T-helper 22 cell (primary cell): ENCODE data around the gene TNPO3.
"Not testable (repeated sequence)": the region's sequence is repeated elsewhere in the genome, so short reads cannot be mapped to it uniquely, and the experiment has no call there.

ENCODE experiments used
- DNase-seq: peaks from one replicate; pipeline ENCODE4 v3.0.0-alpha.2; 2020; ENCODE audit warnings: low read depth

The TNPO3 gene

DNA sequence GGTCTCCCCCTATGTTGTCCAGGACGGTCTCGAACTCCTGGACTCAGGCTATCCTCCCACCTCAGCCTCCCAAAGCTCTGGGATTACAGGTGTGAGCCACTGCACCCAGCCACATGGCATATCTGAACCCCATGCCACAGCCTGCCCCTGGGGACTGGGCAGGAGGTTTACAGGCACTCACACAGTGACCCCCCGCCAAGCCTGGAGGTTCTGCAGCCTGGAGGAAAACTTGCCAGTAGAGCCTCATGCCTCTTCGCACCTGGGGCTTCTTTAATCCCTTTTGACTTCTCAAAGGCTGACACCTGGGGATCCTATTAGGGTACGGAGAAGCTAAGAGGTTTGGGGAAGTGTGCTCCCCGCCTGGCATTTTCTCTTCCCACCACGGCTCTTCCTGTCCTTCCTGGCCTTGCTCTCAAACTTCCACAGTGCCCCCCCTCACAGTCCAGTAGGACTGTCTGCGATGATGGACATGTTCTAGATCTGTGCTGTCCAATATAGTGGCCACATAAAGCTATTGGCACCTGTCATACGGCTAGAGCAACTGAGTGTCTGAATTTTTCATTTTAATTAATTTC is 133.0 kb downstream of the TNPO3 start:
- no peak for DNase-seq

DNA sequence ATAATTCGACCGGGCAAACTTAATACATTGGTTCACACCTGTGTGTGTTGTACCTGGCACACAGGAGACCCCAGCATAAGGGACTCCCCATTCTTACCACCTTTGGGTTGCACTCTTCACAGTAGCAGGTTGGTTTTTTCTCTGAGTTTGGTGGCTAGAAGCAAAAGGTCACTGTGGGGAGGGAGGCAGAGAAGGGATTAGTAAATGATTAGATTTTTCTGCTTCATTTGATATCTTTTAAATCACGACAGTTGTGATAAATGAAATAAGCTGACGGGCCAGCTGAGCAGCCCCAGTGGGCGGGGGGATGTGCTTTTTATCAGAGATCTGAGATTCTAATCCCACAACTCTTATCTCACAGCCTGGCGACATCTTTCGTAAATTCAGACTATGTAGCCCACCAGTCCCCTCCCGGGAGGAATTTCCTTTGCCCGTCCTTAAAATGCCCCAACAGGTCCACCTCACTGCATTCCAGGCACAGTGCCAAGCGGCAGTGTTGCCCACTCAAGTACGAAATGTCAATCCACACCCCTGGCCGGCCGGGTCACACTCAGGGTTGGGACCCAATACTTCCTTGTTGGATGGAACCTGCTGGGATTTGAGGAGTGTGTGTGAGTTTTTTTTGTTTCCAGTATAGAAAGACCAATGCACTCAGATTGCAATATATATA is 133.9 kb downstream of the TNPO3 start:
- no peak for DNase-seq

DNA sequence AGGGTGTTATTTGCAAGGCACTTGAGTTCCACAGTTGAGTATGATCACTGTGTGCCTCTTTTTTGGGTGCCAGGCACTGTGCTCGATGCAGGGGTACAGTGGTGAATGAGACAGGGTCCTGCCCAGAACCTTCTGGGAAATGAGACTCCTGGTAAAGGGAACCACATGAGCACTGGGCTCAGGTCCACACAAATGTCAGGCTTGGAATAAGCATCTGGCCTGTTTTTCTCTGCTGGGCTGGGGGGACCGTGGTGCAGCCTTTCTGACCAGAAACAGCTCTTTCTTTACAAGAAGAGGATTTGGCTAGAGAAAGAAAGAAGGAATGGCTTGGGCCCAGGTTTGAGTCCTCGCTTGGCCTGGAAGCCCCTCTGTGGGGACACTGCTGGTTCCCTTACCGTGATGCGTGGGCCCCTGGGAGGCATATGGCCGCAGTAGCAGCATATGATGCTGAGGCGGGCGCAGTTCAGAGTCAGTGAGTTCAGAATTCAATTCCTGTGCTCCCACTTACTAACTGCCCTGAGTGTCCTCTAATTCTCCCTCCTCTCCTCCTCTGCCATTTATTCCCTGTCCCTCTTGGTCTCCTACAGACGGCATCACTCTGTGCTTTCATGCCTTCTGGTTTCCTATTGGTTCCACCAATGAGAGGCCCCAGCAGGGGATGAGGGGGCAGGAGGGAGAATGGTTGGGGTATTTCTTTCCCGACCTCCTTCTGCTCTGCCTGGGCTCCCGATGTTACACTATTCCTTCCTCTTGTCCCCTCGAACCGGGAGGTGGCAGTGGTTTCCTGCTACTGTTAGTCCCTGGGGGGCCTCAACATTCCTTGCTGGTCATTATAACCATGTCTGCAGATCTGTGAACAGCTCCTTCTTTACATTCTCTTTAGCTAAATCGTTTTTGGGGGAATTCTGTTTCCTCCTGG is 134.8 kb downstream of the TNPO3 start:
- no peak for DNase-seq

DNA sequence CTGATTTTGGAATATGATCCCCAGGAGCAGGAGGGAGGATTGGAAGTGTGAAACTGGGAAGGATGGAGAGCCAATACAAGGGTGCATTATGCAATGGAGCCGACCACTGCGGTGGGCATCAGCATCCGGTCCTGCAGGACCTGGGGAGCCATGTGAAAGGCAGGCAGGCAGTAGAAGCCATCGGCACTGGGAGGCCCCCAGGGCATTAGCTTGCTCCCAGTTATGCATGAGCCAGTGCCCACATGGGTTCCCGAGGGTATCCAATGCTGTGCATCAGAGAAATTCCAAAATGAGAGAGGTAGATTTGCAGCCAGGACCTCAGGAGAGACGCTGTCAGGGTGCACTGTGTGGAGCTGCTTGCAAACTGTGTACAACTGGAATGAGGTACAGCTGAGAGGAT is 135.7 kb downstream of the TNPO3 start:
- DNase-seq, result no peak

DNA sequence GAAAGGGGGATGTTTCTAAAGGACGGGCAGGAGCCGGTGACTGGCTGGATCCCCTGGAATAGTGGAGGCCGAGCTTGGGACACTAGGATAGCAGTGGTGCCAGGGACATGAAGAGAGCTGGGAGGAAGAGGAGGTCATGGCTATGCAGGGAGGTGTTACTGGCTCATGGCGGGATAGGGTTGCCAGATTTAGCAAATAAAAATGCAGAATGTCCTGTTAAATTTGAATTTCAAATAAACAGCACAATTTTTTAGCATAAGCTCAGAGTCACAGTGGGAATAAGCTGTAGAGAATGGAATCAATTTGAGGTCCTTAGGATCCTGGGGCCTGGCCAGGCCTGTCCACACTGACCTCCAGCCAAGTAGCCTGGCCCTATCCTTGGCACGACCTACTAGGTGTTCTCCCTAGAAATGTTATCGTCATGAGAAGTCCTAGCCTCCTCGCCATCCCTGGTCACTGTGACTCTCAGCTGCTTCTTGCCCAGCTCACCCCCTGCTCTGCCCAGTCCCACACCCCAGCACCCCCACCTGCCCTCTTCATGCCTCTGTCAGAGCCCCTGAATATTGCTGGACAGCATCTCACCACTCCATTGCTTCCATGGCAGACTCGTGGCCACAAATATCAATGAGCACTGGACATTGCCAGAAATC is 136.8 kb downstream of the TNPO3 start:
- no peak for DNase-seq

DNA sequence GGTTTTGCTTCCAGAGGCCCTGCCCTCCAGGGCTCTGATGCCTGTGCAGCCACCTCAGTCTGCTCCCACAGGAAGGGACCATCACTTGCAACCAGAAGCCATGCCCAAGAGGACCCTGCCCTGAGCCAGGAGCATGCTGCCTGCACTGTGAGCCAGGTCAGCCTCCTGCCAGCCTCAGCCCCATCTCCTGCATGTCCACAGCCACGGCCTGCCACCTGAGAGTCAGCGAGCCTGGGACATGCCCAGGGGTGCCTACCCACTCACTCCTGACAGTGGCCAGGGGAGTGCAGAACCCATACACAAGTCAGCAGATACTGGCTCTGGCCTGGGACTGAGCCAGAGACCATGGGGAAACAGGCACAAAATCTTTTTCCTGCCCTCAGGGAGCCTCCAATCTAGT is 137.8 kb downstream of the TNPO3 start:
- DNase-seq, result no peak

DNA sequence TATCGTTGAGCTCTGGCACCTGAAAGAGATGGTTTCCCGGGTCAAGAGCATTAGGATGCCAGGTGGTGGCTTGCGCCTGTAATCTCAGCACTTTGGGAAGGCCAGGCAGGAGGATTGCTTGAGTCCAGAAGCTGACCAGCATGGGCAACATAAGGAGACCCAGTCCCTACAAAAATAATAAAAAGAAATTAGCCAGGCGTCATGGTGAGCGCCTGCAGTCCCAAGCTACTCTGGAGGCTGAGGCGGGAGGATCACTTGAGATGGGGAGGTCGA is 138.3 kb downstream of the TNPO3 start:
- no peak for DNase-seq

DNA sequence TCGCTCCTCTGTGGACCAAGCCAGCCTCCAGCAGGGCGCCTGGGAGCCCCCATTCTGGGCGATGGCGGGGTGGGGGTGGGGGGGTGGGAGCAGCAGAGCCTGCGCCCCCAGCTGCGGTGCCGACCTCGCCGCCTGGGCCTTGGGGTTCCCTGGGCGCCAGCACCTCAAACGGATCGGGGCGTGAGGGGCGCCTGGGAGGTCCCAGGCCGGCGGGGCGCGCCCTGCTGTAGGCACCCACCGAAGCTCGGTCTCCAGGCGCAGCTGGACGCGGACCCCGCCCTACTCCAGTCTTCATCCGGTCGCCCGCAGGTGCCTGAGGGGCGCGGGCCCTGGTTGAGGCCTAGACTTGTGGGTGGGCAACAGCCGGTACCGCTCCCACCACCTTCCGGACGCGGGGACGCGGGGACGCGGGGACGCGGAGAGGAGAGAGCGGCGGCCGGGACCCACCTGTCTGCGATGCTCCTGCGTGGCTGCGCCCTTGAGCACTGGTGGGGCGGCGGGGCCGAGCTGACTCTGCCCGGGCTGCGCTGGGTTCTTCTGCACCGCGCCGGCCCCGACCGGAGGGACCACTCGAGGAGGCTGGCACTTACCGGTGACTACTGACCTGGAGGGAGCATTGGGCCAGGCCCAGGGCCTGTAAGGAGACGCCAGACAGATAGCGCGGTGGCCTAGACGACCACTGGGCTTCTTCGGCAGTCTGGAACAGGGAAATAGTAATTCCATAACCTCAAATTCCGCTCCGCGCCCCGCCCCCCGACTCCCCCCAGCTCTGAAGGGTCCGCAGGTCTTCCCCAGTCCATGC is 138.9 kb downstream of the TNPO3 start:
- DNase-seq, result no peak

DNA sequence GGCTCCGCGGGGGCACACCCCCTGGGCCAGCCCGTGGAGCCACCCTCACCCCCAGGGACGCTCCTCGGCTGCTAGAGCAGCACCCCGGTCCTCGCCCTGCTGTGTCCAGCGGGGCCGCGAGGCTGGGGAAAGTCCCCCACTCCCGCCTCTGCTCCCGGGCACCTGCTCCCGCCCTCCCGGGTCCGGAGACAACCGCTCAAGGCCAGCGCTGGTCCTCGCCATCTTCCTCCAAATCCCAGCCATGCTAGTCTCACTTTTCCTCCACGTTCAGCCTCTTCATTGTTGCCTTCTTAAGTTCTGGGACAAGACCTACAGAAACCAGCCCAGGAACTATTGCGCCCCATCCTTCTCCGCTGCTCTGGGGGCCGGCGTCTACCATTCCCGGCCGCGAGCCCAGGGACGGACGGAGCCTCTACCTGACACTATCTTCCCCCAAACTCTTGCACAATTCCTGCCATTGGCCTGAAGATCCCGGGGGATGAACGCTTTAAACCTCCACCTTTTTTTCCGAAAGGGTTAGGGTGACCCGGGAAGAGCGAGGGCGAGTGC is 139.6 kb downstream of the TNPO3 start:
- no peak for DNase-seq

DNA sequence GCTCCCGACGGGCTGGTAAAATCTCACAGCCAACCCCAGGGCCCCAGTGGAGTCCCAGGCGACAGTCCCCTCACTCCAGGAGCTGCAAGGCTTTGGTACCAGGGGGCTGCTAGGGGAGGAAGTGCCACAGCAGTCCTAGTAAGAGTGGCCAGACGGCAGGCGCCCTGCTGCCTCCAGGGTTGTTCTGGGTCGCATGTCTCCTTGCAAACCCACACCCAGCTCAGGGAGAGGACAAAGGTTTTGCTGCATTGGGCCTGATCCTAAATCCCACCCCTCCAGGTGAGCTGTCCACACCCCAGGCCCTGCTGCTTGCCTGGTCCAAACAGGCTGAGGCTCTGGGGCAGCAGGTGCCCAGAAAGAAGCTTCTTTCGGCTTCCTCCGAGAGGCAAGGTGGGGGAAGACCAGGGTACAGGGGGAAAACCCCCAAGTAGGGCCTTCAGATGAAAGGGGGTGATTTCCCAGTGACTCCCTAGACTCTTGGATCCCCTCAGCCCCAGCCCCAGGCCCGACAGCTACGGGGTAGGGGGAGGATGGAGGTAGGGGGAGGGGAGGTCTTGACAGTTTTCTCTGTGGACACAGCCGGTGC is 140.3 kb downstream of the TNPO3 start:
- no peak for DNase-seq

DNA sequence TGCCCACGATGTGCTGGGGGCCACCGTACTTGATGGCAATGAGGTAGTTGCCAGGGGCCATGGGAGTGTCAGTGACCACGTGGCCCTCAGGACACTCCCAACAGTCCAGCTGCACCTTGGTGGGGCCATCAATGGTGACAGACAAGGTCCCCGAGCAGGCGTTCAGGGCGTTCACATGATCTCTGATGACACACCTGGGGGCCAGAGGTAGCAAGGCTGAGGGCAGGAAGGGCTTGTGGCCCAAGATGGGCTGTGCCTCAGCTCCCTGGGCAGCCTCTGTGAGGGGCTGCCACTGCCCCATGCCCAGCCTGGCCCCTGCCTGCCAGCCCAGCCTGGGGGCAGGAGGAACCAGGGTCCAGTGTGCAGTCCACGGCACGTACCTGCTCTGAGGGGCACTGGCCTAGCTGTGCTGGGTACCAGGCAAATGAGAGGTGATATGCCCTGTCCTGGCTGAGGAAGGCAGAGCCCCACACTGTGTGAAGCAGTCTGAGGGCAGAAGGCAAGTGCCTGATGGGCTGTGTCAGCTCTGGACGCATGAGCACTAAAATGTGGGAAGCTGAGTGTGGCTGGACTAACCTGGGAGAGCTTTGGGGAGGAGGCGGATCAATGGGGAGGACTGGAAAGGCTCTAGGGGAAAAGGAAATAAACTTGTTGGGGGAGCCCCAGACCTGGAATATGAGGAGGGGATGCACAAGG is 140.9 kb downstream of the TNPO3 start:
- DNase-seq, result no peak

DNA sequence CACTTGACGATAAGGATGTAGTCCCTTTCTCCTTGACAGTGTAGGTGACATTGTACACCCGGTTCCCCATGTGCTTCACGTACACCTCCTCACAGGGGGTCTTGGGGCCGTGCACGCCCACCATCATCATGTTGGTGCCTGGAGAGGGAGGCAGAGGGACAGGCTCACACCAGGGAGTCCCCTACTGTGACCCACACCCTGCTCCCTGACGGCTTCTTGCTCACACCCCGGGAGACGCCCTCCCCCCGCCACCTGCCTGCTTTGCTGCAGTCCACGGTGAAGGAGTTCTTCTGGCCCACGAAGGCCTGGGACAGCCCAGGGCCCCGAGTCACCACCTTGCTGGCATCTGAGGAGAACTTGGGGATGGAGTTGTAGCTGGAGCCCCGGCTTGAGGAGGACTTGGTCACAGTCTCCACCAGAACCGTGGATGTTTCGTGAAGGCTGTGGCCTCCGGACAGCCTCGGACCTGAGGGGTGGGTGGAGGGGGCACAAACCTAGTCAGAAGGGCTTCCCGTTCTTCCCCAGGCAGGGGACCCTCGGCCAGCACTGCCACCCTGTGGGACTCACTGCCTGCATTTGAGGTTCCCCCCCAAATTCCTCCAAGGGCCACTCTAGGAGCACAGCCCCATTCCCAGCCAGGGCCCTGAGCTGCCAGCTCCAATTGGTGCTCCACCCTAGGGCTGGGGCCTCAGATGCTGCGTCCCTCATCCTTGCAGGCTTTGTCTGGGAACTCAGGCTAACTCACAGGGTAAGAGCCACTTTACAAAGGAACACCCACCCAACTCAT is 142.0 kb downstream of the TNPO3 start:
- DNase-seq, result not testable (repeated sequence)

DNA sequence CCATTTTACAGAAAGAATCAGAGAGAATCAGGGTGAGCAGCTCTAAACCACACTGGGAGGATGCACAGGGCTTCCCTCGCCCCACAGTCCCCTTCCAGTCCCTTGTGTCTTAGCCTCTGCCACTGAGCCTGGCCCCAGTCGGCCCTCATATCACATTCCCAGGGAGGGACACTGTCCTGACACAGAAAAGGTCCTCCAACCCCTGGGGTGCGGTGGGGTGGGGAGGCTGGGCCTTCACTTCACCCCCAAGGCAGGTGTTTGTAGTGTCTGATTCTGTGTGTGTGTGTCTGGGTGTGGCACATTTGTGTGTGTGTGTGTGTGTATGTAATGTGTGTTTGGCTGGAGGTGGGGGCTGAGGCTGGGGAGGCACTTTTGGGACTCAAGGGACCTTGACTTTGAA is 142.6 kb downstream of the TNPO3 start:
- no peak for DNase-seq

DNA sequence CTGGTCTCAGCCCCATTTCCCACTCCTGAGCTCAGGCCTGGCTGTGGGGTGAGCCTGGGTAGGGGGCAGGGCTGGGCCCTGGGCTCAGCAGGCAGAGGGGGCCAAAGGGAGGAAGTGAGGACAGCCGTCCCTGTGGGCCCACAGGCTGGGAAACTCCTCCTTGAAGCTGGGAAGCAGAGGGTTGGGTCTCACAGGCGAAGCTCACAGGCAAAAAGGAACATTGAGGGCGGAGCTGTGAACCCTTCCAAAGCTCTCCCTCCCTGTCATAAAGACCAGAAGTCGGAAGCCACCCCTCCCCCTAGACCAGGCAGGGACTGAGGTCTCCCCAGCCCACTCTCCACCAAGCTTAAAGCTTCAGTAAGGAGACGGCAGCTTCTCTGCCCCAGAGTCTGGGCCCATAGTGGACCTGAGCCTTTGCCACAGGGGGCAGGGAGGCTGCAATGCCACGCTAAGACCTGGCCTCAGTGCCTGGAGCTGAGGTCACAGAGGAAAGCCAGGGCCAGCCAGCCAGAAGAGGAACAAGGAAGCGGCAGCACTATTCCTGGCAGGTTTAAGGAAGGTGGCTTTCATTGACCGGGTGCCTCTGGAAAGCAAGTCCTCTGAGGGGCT is 143.4 kb downstream of the TNPO3 start:
- DNase-seq, result no peak

DNA sequence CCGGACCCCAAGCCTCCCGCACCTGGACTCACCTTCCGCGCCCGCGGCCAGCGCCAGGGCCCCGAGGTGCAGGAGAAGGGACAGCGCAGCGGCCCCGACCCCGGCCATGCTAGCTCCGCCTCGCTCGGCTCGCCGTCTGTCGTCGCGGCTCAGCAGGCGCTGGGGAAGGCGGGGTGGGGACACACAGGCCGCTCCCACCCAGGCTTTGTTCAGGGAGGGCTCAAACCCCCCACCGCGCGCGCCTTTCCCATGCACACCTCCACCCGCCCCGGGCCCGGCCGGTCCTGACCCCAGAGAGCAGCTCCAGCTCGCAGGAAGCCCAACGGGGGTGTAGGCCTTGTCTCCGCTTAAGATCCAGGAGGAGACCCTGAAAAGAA is 144.4 kb downstream of the TNPO3 start, which contains the start of gene KCP:
Gene KCP (minus strand): TSS at position 141 of the 377 bp plus-strand sequence. CDS start 33 bp downstream, at position 108.
- DNase-seq, result no peak

DNA sequence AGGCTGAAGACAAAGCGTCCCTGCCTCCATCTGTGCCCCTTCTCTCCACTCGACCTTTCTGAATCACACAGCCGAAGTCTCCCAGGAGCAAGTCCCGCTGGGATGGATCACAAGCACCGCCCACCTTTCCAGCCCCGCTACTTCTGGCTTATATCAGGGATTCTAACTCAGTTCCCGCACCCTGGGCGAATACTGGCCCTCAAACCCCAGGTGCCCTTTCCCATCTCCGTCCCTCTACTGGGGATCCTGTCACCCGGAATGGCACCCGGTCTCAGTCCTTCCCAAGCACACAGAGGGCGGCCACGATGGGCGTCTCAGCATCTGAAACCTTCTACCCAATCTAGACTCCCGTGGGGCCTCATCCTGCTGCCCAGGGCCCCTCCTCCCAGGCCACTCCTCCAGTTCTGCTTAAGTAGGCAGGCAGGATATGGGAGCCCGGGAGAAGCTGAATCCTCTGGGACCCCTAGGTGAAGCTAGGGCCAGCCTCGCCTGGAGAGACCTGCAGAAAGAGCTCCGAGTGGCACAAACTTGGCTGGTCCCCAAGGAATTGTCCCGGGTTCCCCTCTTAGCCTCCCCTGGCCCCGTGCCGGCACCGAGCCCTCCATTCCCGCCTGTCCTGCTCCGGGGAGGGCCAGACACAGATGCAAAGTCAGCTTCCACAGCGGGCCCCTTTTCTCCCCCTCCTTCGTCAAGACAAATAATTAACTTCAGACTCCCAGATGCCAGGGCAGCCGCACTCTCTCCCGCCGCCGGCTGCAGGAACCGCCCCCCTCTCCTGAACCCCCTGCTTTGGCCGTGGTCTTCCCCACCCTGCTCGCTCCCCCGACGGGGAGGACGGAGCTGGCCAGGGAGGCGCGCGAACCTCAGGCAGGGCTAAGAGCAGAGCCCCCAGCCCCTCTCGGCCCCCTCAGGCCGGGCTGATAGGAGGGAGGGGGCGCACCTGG is 145.0 kb downstream of the TNPO3 start:
- DNase-seq, result no peak

DNA sequence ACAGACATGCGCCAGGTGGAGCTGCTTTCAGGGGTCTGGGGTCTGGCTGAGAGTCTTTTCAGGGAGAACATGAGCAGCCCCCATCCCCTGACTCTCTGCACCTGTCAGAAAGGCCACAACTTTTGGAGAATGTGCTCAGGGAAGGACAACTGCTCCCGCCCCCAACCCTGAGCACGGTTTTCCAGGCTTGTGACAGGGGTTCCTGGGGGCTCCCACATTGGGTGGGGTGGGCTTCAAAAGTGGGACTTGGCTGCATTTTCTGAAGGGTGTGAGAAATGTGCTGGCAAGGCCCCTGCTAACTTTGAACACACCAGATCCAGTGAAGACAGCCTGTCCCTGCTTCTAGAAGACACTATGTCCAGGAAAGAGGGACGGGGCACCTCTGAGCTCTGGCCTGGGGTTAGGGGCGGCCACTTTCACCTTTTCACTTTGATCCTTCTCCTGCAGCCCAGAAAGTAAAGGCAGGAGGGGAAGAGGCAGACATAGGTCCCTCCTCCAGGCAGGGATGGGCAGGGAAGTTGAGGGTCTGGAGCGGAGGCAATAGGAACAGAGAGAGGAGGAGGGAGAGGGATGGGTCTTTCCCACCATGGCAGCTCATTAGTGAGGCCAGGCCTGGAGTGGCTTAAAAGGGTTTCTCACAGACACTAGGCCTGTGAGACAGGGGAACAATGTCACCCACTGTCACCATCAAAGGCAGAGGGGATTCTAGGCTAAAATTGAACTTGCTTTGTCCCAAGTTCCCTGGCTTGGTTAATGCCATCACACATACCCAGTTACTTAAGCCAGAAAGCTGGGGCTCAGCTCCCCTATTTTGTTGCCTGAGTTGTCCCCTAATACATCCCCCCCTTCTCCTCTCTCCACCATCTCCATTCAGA is 145.9 kb downstream of the TNPO3 start:
- DNase-seq, result no peak
